ENCODE data around the gene TNPO3. TPM values are rescaled to one million over a fixed set of nuclear protein-coding genes. Genes with fewer than 3 reads are reported as not detected.
A peak's percentile ranks its signal among the peaks of the same experiment; 100 is the strongest.

The TNPO3 gene
- total RNA-seq, 6 experiments from 2014 or later = 15.2 to 30.2 (median 22.2) TPM

GRCh38 chr7:129010075-129010474 is 44.8 kb downstream of the TNPO3 start:
- no peaks in the 10 kb centered on the region for H3K9me3 ChIP-seq
- peaks cover 0 to 14% (median 0%) of the 10 kb centered on the region in 4 donors for H3K36me3 ChIP-seq
- H3K4me1 ChIP-seq = peaks cover 0 to 50% (median 13%) of the 10 kb centered on the region in 4 donors
- 47% methylated on average over 3 of the region's 3 CpGs for WGBS (ENCODE audit: insufficient coverage, low coverage, low lambda C conversion rate, missing lambda C conversion rate)
- H3K4me3 ChIP-seq = no peak overlapping the region
- intact Hi-C loops (cut with DNase I) = no loop called here
- DNase-seq (no peak), ATAC-seq (peak in 1 of 4 donors; percentile 28)
- no peak overlapping the region for H3K27ac ChIP-seq
- H3K27me3 ChIP-seq = no peaks in the 10 kb centered on the region
- TF ChIP-seq POLR2A (IDR thresholded peaks at IDR 0.05) = no peak
- no peak for TF ChIP-seq CTCF (IDR thresholded peaks at IDR 0.05)

- ATAC-seq = no peak
- H3K4me3 ChIP-seq = no peak overlapping the region
- DNase-seq = no peak
- H3K27me3 ChIP-seq = no peaks in the 10 kb centered on the region
- peaks cover 0 to 16% (median 0%) of the 10 kb centered on the region in 4 donors for H3K36me3 ChIP-seq
- peaks cover 0 to 44% (median 10%) of the 10 kb centered on the region in 4 donors for H3K4me1 ChIP-seq
- 77% methylated on average over 3 of the region's 3 CpGs for WGBS (ENCODE audit: insufficient coverage, low coverage, low lambda C conversion rate, missing lambda C conversion rate)
- intact Hi-C loops (cut with DNase I) = no loop called here
- H3K27ac ChIP-seq = no peak overlapping the region
- TF ChIP-seq CTCF (IDR thresholded peaks at IDR 0.05) (no peak), POLR2A (IDR thresholded peaks at IDR 0.05) (no peak)
- no peaks in the 10 kb centered on the region for H3K9me3 ChIP-seq
These were observed 45.5 kb downstream of the TNPO3 start for GRCh38 chr7:129009437-129009836.

GRCh38 chr7:129008645-129009414 is 46.1 kb downstream of the TNPO3 start:
- Histone ChIP-seq H3K27ac (no peak overlapping the region), H3K4me1 (peaks cover 0 to 38% (median 6%) of the 10 kb centered on the region in 4 donors), H3K9me3 (no peaks in the 10 kb centered on the region), H3K36me3 (peaks cover 0 to 12% (median 0%) of the 10 kb centered on the region in 4 donors), H3K27me3 (no peaks in the 10 kb centered on the region), H3K4me3 (no peak overlapping the region)
- TF ChIP-seq CTCF (IDR thresholded peaks at IDR 0.05) = no peak
- no peak for TF ChIP-seq POLR2A (IDR thresholded peaks at IDR 0.05)
- DNase-seq = no peak
- WGBS (ENCODE audit: insufficient coverage, low coverage, low lambda C conversion rate, missing lambda C conversion rate) = 40% methylated on average over 2 of the region's 2 CpGs
- no peak for ATAC-seq
- intact Hi-C loops (cut with DNase I) = no loop called here

GRCh38 chr7:129007572-129007971 is 47.3 kb downstream of the TNPO3 start:
- no peaks in the 10 kb centered on the region for H3K27me3 ChIP-seq
- no peak overlapping the region for H3K4me3 ChIP-seq
- DNase-seq = no peak
- 91% methylated on average over 3 of the region's 4 CpGs for WGBS (ENCODE audit: insufficient coverage, low coverage, low lambda C conversion rate, missing lambda C conversion rate)
- no peak for ATAC-seq
- H3K36me3 ChIP-seq = peaks cover 0 to 17% (median 0%) of the 10 kb centered on the region in 4 donors
- TF ChIP-seq CTCF (IDR thresholded peaks at IDR 0.05) (no peak), POLR2A (IDR thresholded peaks at IDR 0.05) (no peak)
- H3K27ac ChIP-seq = no peak overlapping the region
- intact Hi-C loops (cut with DNase I) = no loop called here
- H3K4me1 ChIP-seq = peaks cover 0 to 25% (median under 1%) of the 10 kb centered on the region in 4 donors
- no peaks in the 10 kb centered on the region for H3K9me3 ChIP-seq

All from right lobe of liver (tissue), 6 donors.